Measurements from ENCODE around the gene DMAP1. TPM values are rescaled to one million over a fixed set of nuclear protein-coding genes. Genes with fewer than 3 reads are reported as not detected.

DMAP1 gene
- total and polyA plus RNA-seq, 7 donors = 23.6 to 67.0 (median 35.3) TPM

DNA sequence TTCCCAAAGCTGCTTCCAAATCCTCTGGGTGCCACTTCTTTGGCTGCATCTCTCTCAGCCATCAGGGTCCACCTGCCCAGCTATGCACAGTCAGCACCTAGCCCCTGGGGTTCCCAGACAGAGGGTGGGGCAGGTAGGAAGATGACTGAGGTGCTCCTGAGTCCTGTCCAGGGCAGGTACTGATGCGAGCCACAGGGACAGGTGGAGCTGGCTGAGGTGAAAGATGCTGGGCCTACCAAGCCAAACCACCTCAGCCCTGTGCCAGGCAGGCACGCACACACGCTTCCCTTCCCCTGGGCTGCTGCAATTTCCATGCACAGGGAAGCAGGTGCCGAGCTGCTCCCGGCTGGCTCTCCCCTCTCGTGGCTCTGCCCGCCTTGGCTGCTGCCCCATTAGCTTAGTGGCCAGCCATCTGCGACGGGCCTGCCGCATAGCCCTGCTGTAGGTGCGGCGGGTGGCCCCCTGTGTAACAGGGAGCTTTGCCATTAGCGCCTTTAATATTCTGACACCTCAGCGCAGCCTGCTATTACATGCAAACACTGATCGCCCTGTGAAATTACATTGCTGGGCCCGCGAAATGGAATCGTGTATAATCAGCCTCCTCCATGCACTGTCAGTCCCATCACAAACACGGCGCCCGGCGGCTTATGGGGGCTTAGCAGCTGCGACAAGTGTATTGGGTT is 38.9 kb downstream of the DMAP1 start:
- whole genome bisulfite sequencing, 2 donors = 60 to 86% methylated on average over 23 of the region's 23 CpGs
- Histone ChIP-seq H3K27me3 (no peaks in the 10 kb centered on the region), H3K4me1 (no peaks in the 10 kb centered on the region), H3K4me3 (no peak overlapping the region), H3K27ac (no peak overlapping the region), H3K9me3 (no peaks in the 10 kb centered on the region), H3K36me3 (peaks cover 0 to 29% (median 2%) of the 10 kb centered on the region in 4 donors)
- no peak for TF ChIP-seq POLR2A (IDR thresholded peaks at IDR 0.05)
- TF ChIP-seq EP300 (IDR thresholded peaks at IDR 0.05) = no peak
- TF ChIP-seq CTCF (IDR thresholded peaks at IDR 0.05) = no peak
- TF ChIP-seq POLR2AphosphoS5 (IDR thresholded peaks at IDR 0.05) = no peak
- intact Hi-C loops (cut with DNase I) = no loop called here
- no peak for DNase-seq

DNA sequence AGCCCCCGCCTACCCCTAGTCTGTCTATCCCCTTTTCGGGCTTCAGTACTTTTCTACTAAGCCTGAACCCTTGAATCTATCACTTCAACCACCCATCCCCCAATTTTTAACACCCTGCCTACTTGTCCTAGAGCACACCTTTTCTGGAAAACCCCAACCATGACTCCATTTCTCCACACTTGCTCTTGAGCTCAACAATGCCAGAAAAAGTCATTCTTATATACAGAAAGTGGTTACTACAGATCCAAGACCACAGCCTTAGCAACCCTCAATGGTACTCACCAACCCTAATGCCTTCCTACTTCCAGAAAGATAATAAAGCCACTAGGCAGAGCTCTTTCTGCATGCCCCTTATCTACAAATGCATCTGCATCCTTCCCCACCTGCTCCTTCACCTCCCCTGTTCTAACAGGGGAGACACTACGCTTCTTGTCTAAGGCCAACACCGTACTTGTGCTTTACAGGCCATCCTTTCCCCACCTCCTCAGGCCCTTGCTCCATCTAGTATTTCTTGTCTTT is 41.2 kb downstream of the DMAP1 start:
- WGBS, 2 donors = 90 to 95% methylated on average over 4 of the region's 4 CpGs
- no peak for TF ChIP-seq EP300 (IDR thresholded peaks at IDR 0.05)
- TF ChIP-seq CTCF (IDR thresholded peaks at IDR 0.05) = no peak
- no peak for TF ChIP-seq POLR2AphosphoS5 (IDR thresholded peaks at IDR 0.05)
- TF ChIP-seq POLR2A (IDR thresholded peaks at IDR 0.05) = no peak
- peaks cover 0 to 18% (median 0%) of the 10 kb centered on the region in 4 donors for H3K36me3 ChIP-seq
- intact Hi-C loops (cut with DNase I) = no loop called here
- no peaks in the 10 kb centered on the region for H3K27me3 ChIP-seq
- H3K27ac ChIP-seq = no peak overlapping the region
- no peak overlapping the region for H3K4me3 ChIP-seq
- no peaks in the 10 kb centered on the region for H3K4me1 ChIP-seq
- no peak for DNase-seq
- no peaks in the 10 kb centered on the region for H3K9me3 ChIP-seq

DNA sequence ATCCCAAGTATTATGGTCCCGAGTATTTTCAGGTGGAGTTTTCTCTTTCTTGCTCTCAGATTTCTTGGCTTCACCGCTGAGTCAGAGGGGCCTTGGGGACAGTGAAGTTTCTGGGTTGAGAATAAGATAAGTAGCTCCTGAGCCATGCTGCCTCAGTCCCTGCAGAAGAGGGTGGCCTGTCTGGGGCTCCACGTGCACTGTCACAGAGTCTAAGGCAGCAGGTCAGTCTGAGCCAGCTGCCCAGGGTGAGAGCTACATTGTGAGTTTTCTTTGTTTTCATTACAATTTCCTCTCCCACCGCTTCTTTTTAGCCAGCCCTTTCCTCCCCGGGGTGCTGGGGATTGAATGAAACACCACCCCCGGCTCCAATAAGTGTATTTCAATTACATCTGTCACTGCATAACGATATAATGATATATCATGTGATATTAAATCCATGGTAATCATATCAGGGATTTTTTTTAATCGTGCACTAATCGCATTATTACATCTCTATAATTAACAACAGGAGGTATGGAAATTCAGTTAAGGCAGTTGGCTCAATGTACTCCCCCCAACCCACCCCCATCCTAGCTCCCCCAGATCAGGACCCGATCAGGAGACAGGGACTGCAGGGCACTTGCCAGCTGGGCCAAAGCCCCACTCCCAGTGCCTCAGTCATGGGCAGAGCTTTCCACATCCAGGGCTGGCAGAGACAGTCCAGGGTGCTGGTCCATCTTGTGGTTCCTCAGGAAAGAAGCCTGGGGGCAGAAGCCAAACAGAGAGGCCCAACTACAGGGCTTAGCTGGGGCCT is 43.7 kb downstream of the DMAP1 start:
- no peaks in the 10 kb centered on the region for H3K27me3 ChIP-seq
- DNase-seq = no peak
- H3K27ac ChIP-seq = no peak overlapping the region
- H3K4me3 ChIP-seq = no peak overlapping the region
- no peaks in the 10 kb centered on the region for H3K4me1 ChIP-seq
- WGBS, 2 donors = 91% methylated on average over 10 of the region's 10 CpGs
- TF ChIP-seq CTCF (IDR thresholded peaks at IDR 0.05) (no peak), POLR2AphosphoS5 (IDR thresholded peaks at IDR 0.05) (no peak)
- no peaks in the 10 kb centered on the region for H3K9me3 ChIP-seq
- peaks cover 0 to 14% (median 0%) of the 10 kb centered on the region in 4 donors for H3K36me3 ChIP-seq
- intact Hi-C loops (cut with DNase I) = no loop called here

DNA sequence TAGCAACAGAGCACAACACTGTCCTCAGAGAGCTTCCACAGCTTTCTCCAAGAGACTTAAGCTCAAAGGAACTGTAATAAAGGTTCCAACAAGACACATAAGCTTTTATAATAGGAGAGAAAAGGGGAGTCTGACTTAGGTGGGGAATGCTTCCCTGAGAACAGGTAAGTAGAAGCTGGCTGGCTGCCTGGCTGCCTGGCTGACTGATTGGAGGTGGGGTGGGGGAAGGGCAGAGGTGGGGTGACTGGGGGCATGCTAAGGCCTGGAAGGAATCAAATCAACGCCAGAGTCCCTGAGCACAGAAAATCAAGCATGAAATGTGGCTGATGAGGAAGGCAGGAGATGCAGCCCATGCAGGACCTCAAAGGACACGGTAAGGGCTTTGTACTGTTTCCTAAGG is 45.8 kb downstream of the DMAP1 start:
- Histone ChIP-seq H3K36me3 (peaks cover 0 to 9% (median 0%) of the 10 kb centered on the region in 4 donors), H3K27ac (no peak overlapping the region), H3K4me1 (no peaks in the 10 kb centered on the region), H3K4me3 (no peak overlapping the region), H3K27me3 (no peaks in the 10 kb centered on the region), H3K9me3 (no peaks in the 10 kb centered on the region)
- 91 to 98% methylated on average over 2 of the region's 2 CpGs for WGBS, 2 donors
- no peak for TF ChIP-seq POLR2AphosphoS5 (IDR thresholded peaks at IDR 0.05)
- no peak for TF ChIP-seq POLR2A (IDR thresholded peaks at IDR 0.05)
- no peak for TF ChIP-seq EP300 (IDR thresholded peaks at IDR 0.05)
- TF ChIP-seq CTCF (IDR thresholded peaks at IDR 0.05) = no peak
- intact Hi-C loops (cut with DNase I) = no loop called here
- no peak for DNase-seq
